Effector CD4-positive, alpha-beta T cell (primary cell): Measurements from ENCODE around the gene ARAP1.
"Not testable (repeated sequence)": the region's sequence is repeated elsewhere in the genome, so short reads cannot be mapped to it uniquely, and the experiment has no call there.

Source experiments
- DNase-seq: peaks from one replicate; pipeline ENCODE4 v3.0.0-alpha.2; 2020
- total RNA-seq: gene quantifications from one replicate; lab custom pipeline; 2026; lab: John Stamatoyannopoulos, UW

ARAP1 gene
- 171 reads per million, percentile 91 among the genes with 10 or more reads in this experiment for total RNA-seq

GRCh38 chr11:72752088-72752914 is at the start of gene ARAP1:
TSS of gene ARAP1 (minus strand) at chr11:72752408. CDS start at chr11:72727128, 25,280 bp downstream.
- peak; percentile 78 for DNase-seq

GRCh38 chr11:72799441-72799840 is 47.2 kb upstream of the ARAP1 start:
- DNase-seq: no peak

- no peak for DNase-seq
Measured at GRCh38 chr11:72798361-72798760, 46.2 kb upstream of the ARAP1 start.

- peak; percentile 93 for DNase-seq
Measured at GRCh38 chr11:72793425-72794367, 41.5 kb upstream of the ARAP1 start, which contains the start of gene STARD10. TSS of gene STARD10 (minus strand) at chr11:72794047. CDS start at chr11:72781181, 12,866 bp downstream.

- no peak for DNase-seq
Measured at GRCh38 chr11:72793076-72793424, 40.8 kb upstream of the ARAP1 start.

- no peak for DNase-seq
Measured at GRCh38 chr11:72792437-72793021, 40.3 kb upstream of the ARAP1 start.

GRCh38 chr11:72791228-72791627 is 39.0 kb upstream of the ARAP1 start:
- DNase-seq: not testable (repeated sequence)

DNA sequence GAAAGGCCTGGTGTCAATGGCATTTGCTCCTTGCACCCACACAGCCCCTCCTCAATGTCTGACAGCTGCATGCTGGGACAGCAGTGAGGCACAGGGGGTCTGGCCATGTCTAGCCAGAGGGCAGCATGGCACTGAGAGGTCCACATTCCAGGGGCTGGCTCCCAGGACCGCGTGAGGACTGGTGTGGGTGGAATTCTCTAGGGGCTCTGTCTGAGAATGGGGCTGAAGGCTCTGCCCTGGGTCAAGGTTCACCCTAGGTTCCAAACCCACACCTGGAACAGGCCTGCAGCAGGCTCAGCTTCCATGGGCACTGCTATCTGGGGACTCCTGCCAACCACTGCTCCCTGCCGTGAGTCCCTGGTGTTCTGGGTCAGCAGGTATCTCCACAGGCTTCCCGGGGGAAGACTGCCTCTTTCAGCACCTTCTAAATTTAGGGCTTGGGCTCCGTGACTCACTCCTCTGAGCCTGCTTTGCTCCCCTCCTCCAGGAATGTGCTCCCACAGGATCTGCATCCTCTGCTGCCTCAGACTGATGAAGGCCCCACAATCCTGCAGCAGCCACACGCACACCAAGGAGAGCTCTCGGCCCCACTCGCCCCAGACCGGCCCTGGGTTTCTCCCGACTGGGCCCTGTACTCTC is 37.4 kb upstream of the ARAP1 start:
- no peak for DNase-seq

DNA sequence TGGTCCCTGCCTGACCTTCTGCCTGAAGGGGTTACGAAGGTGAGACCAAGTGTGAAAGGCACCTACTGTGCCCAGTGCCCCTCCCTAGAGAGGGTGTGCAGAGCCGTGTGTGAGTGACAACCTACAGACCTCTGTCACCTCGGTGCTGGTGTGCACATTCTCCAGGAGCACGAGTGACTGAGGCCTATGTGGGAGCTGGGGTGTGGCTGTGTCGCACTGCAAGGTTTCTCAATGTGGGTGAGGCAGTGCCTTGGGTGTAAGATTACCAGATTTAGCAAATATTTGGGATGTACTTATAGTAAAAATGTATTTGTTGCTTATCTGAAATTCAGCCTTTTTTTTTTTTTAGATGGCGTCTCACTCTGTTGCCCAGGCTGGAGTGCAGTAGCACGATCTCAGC is 36.0 kb upstream of the ARAP1 start:
- DNase-seq: no peak

DNA sequence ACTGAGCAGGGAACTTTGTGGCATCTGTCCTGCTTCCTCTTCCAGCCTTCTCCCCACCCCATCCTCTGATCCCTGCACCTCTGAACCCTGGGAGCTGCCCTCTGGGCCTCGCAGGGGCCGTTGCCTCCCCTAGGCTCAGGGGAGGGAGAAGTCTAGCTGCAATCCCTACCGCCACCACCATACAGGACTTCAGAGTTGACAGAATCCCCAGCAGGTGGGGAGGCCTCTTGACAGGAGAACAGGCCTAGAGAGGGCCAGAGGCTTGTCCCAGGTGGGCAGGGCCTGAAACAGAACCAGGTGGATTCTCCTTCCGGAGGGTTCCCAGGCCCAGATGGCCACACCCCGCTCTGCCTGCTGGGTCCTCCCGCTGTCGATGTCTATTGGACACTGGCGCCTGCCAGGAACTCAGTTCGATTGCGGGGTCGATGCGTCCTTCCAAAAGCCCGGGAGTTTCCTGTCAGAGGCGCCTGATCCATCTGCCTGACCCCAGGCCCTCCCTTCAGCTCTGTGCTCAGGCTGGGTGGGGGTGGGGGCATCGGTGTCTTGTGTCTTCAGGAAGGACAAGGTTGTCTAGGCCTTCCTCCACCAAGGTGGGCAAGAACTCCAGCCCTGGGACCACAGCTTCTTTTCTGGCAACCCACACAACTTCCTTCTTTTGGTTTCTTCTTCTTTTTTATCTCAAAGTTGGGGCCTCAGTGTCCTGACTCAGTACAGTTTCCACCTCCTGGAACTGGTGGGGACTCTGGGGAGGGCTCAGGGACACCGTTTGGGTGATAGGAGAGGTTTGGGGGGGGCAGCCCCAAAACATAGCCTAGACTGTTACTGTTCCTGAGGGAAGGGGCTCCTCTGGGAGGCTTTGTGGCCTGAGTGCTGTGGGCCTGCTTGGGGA is 35.3 kb upstream of the ARAP1 start:
- no peak for DNase-seq

DNA sequence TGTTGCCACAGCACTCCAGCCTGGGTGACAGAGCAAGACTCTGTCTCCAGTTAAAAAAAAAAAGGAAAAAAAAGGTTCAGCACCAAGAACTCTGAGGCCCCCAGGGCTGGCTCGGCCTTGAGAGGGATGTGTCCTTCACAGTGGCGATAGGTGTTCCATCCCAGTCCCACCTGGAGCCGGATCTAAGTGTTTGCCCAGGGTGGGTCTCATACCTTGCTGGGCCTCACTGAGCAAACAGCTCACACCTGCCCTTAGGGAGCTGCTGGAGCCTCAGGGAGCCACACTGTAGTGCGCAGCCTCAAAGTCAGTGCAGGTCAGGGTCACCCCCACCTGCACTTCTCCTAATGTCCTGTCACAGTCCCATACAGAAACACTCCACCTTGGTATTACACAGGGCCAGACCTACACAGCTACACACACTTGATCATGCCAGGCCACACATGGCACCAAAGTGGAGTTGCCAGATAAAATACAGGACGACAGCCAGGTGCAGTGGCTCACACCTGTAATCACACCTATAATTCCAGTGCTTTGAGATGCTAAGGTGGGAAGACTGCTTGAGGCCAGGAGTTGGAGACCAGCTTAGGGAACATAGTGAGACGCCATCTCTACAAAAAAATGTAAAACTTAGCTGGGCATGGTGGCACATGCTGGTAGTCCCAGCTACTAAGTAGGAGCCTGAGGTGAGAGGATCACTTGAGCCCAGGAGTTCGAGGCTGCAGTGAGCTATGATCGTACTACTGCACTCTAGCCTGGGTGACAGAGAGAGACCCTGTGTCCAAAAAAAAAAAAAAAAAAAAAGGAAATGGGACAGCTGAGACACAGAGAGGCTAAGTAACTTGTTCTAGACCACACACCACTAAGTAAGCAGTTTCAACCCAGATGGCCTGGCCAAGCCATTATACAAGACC is 34.4 kb upstream of the ARAP1 start:
- no peak for DNase-seq

DNA sequence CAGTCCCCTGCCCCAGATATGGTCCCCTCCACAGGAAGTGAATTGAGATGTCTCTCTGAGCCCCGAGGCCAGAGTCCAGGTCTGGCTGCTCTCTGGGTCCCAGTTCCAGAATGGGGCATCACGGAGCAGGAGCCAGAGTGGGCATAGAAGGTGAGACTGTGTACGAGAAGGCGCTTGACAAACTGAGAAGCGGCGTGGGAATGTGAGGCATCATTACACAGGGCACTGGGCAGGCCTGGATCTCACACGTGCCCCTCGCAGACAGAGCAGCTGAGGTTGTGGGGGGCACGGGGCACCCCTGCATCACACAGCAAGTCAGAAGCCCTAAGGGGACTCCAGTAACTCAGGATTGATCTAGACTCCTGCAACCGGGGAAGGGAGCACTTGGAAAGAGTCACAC is 32.5 kb upstream of the ARAP1 start:
- DNase-seq: no peak

DNA sequence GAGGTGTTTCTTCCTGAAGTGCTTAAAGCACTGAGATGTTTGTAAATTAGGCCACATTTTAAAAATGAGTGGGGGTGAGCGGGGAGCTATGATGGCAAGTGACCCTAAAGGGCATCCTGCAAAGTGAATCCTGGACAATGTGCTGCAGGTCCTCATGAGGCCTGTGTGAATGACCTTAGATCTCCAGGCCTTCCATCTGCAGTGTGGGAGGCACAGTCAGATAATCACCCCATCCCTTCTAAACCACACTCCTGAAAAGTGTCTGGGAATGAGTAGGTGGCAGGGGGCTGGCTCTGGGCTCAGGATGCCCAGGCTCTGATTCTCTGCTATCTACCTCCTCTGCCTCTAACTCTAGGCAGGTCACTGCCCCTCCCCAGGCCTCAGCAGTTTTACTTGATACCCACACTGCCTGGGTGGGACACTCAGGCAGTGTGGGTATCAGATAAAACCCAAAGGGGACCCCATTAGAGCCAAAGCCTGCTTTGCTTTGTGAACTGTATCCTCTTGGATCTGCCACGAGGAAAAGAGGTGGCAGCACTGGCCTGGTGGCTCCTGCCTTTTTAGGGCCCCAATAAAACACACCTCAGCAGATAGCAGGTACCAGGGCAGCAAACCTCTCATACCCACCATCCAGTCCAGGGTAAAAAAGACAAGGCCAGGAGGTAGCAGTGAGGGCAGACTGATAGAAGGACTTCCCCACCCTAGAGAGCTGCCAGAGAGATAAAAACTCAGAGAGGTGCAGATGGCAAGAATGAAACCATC is 31.1 kb upstream of the ARAP1 start:
- DNase-seq: no peak

GRCh38 chr11:72782081-72782920 is 30.1 kb upstream of the ARAP1 start:
- no peak for DNase-seq

DNA sequence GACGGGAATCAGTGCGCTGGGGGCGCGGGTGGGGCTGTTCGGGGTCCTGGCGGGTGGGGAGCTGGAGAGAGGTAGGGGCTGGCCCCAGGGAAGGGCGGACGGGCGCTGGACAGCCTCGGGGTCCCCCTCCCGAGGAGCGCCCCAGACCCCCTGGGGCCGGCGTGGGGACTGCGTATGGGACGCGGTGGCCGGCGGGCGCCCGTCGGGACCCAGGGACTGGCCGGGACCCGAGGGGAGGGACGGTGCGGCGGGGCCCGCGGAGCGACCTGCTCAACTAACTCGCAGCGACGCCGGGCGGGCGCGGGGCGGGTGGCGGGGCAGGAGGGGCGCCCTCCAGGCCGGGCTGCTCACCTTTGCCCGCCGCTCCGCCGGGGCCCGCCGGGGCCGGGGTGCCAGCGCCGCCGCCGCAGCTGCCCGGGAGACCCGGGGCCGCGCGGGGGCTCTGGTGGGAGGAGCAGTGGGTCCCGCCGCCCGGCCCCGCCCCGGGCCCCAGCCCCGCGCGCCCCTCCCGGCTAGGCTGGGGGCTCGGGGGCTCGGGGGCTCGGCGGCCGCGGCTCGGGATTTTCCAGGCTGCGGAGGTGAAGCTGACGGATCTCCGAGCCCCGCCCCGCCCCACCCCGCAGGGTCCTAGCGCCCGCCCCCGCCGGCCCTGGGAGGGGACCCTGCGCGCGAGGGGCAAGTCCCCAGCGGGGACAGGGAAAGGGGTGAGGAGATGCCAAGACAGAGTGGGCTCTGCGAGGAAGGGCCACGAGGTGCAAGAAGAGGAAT is 29.3 kb upstream of the ARAP1 start:
- peak; percentile 54 for DNase-seq

GRCh38 chr11:72781063-72781312 is 28.8 kb upstream of the ARAP1 start:
- DNase-seq: no peak

- no peak for DNase-seq
Measured at GRCh38 chr11:72780296-72781062, 28.3 kb upstream of the ARAP1 start.
